Caco-2 (cell line): ENCODE measurements around the gene OR1L1. TPM values are rescaled to one million over a fixed set of nuclear protein-coding genes. Genes with fewer than 3 reads are reported as not detected.

ENCODE experiments used
- Bru-seq: library from RNA; stranded (reverse); fragments of 400-500 nt; gene quantifications from one replicate; lab custom pipeline; 2021; lab: Mats Ljungman, UMichigan
- BruChase-seq, 2 experiments: library from RNA; stranded (reverse); fragments of 400-500 nt; gene quantifications; one replicate each; lab custom pipeline; 2021; lab: Mats Ljungman, UMichigan
- BruUV-seq: library from RNA; stranded (reverse); fragments of 400-500 nt; replicated peaks from 2 replicates; lab custom pipeline; 2021; lab: Mats Ljungman, UMichigan
- CTCF ChIA-PET: fragments of 300-600 bp; sonication (Branson Sonifier 250); formaldehyde crosslinking; loops from one replicate; lab custom pipeline; 2022; ENCODE audit warnings: antibody characterized with exemption; lab: Charles Lee
- POLR2A ChIA-PET: fragments of 300-600 bp; sonication (Branson Sonifier 250); formaldehyde crosslinking; loops from one replicate; lab custom pipeline; 2022; ENCODE audit warnings: antibody characterized with exemption; lab: Charles Lee
- DNase-seq, 2 experiments: peaks; one replicate each; pipeline versions ENCODE4 v3.0.0 to v3.0.0-alpha.2; 2020 to 2022
- H3K27me3 ChIP-seq: replicated peaks from 2 replicates; pipeline ENCODE4 v1.6.0; 2011; ENCODE audit warnings: low read length; ENCODE audit not compliant: control insufficient read depth, insufficient read depth
- H3K36me3 ChIP-seq: 2 replicates; pipeline ENCODE4 v1.5.1; 2011; ENCODE audit warnings: low read length; ENCODE audit not compliant: control insufficient read depth, insufficient read depth
- H3K4me1 ChIP-seq: fragments of 250-450 bp; sonication (Bioruptor Pico); 2 replicates; pipeline ENCODE4 v1.5.1; 2020; ENCODE audit warnings: mild to moderate bottlenecking
- H3K4me3 ChIP-seq: 2 replicates; pipeline ENCODE4 v1.5.1; 2011; ENCODE audit warnings: low read depth, mild to moderate bottlenecking, control low read depth, low read length
- H3K9me3 ChIP-seq: fragments of 250-450 bp; sonication (Bioruptor Pico); 2 replicates; pipeline ENCODE4 v1.5.1; 2020; ENCODE audit warnings: mild to moderate bottlenecking, moderate library complexity
- H3K27ac Mint-ChIP-seq: one replicate; pipeline ENCODE4 v1.8.0; 2022; ENCODE audit warnings: mixed read lengths; ENCODE audit not compliant: unreplicated experiment
- H3K27me3 Mint-ChIP-seq: one replicate; pipeline ENCODE4 v1.8.0; 2022; ENCODE audit warnings: mixed read lengths; ENCODE audit not compliant: insufficient read depth, unreplicated experiment
- H3K36me3 Mint-ChIP-seq: one replicate; pipeline ENCODE4 v1.8.0; 2022; ENCODE audit warnings: mild to moderate bottlenecking, mixed read lengths; ENCODE audit not compliant: insufficient read depth, unreplicated experiment
- H3K4me1 Mint-ChIP-seq: one replicate; pipeline ENCODE4 v1.8.0; 2022; ENCODE audit warnings: low read depth, mixed read lengths; ENCODE audit not compliant: unreplicated experiment
- H3K4me3 Mint-ChIP-seq: one replicate; pipeline ENCODE4 v1.8.0; 2022; ENCODE audit warnings: mild to moderate bottlenecking, moderate library complexity, mixed read lengths; ENCODE audit not compliant: unreplicated experiment
- H3K9me3 Mint-ChIP-seq: one replicate; pipeline ENCODE4 v1.8.0; 2022; ENCODE audit warnings: mixed read lengths; ENCODE audit not compliant: unreplicated experiment
- CTCF ChIP-seq, 2 experiments: fragments of 200-600 bp in 1 of 2; IDR thresholded peaks; 1 replicate in 1 of 2; 2 replicates in 1 of 2; pipeline versions ENCODE4 v1.5.1 to v1.8.0; 2011 to 2022; ENCODE audit warnings: antibody characterized with exemption in 1 of 2, control low read depth in 1 of 2, inconsistent platforms in 1 of 2, low read depth in 1 of 2, low read length in 1 of 2, mild to moderate bottlenecking in 1 of 2, moderate library complexity in 1 of 2; ENCODE audit not compliant: insufficient read depth in 1 of 2, severe bottlenecking in 1 of 2, unreplicated experiment in 1 of 2
- intact Hi-C: fragments of 100-400 bp; cut with micrococcal nuclease; formaldehyde crosslinking; loops from one replicate; pipeline ENCODE4 v1.10.0; 2022; ENCODE audit not compliant: unreplicated experiment
- long read RNA-seq: library from polyadenylated mRNA; stranded (forward); transcript quantifications from one replicate; pipeline ENCODE4 v2.0.0, GENCODE V29; 2022
- total RNA-seq: library from RNA; stranded (reverse); gene quantifications from 2 replicates; pipeline ENCODE4 v1.2.3, GENCODE V29; 2022

The OR1L1 gene
- total RNA-seq (not detected in 2 replicates), Bru-seq, nascent RNA (not detected), BruChase-seq, experiment 1, labeled RNA remaining after a 2-hour chase (not detected), BruChase-seq, experiment 2, labeled RNA remaining after a 6-hour chase (not detected)
- long read RNA-seq, result 0 reads

DNA sequence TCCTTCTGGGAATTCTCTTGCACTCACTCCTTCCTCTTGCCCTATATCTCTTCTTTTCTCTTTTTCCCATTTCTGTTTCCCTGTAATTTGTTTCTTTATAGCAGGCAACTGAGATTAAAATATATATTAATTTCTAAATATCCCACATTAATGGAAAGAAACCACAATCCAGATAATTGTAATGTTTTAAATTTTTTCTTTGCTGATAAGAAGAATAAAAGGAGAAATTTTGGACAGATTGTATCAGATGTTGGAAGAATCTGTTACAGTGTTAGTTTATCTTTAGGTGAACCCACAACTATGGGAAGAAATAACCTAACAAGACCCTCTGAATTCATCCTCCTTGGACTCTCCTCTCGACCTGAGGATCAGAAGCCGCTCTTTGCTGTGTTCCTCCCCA, at the start of gene OR1L1:
TSS of gene OR1L1 (plus strand) at position 301 of the 400 bp plus-strand sequence. CDS start at position 301, 0 bp downstream.
- H3K9me3 Mint-ChIP-seq, result no peaks in the 10 kb centered on the region

GRCh38 chr9:122614362-122614761, 47.2 kb upstream of the OR1L1 start, which contains the start of gene OR1Q1:
OR1Q1 (plus strand) TSS chr9:122614738; CDS start chr9:122614738, 0 bp downstream.
- Histone ChIP-seq H3K4me3 (no peak within 1 kb of the TSS), H3K4me1 (no peaks in the 10 kb centered on the region), H3K27me3 (no peaks in the 10 kb centered on the region), H3K9me3 (no peaks in the 10 kb centered on the region), H3K36me3 (no peaks in the 10 kb centered on the region)
- no TSS peak for BruUV-seq
- Mint-ChIP-seq H3K27ac (no peak within 1 kb of the TSS), H3K4me3 (no peak within 1 kb of the TSS), H3K36me3 (no peaks in the 10 kb centered on the region), H3K27me3 (peaks cover 12% of the 10 kb centered on the region), H3K4me1 (no peaks in the 10 kb centered on the region), H3K9me3 (no peaks in the 10 kb centered on the region)
- no peak for DNase-seq
- no peak for TF ChIP-seq CTCF (IDR thresholded peaks at IDR 0.05; ENCODE audit: insufficient read depth in 1 of 2, low read depth in 1 of 2, low read length in 1 of 2, severe bottlenecking in 1 of 2, unreplicated experiment in 1 of 2)
- ChIA-PET CTCF (no interaction called here), POLR2A (no interaction called here)
- intact Hi-C loops, result no loop called here

More for the DNA sequence above, at the start of gene OR1L1:
- no TSS peak for BruUV-seq
- CTCF ChIA-PET, result no interaction called here
- peaks cover 15% of the 10 kb centered on the region for H3K4me1 Mint-ChIP-seq
- Histone ChIP-seq H3K4me1 (peaks cover 23% of the 10 kb centered on the region), H3K9me3 (no peaks in the 10 kb centered on the region), H3K36me3 (no peaks in the 10 kb centered on the region), H3K27me3 (no peaks in the 10 kb centered on the region), H3K4me3 (no peak within 1 kb of the TSS)
- no peak for TF ChIP-seq CTCF (IDR thresholded peaks at IDR 0.05; ENCODE audit: insufficient read depth in 1 of 2, low read depth in 1 of 2, low read length in 1 of 2, severe bottlenecking in 1 of 2, unreplicated experiment in 1 of 2)
- no peak for DNase-seq
- H3K4me3 Mint-ChIP-seq, result no peak within 1 kb of the TSS
- no peaks in the 10 kb centered on the region for H3K27me3 Mint-ChIP-seq
- POLR2A ChIA-PET, result no interaction called here
- intact Hi-C loops, result no loop called here
- H3K36me3 Mint-ChIP-seq, result no peaks in the 10 kb centered on the region
- no peak within 1 kb of the TSS for H3K27ac Mint-ChIP-seq

DNA sequence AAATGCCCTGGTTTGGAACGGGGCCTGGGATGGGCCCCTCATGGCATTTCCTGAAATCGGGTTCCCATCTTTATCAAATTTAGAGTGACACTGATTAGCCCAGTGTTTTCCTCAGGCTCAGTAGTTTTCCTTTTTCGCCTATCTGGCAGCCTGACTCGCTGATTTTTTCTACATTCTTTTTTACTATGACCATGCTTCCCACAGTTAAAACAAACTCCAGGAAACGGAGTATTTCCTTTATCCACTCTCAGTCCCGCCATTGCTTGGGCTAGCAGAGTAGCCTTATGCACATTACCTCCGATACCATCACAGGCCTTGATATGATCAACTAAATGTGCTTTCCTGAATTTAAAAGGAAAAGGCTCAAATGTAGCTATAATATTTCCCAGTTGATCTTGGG, 41.5 kb upstream of the OR1L1 start:
- Histone ChIP-seq H3K36me3 (no peaks in the 10 kb centered on the region), H3K4me3 (no peak overlapping the region), H3K9me3 (no peaks in the 10 kb centered on the region), H3K4me1 (no peaks in the 10 kb centered on the region), H3K27me3 (no peaks in the 10 kb centered on the region)
- DNase-seq, result no peak
- Mint-ChIP-seq H3K4me1 (no peaks in the 10 kb centered on the region), H3K27me3 (peaks cover 14% of the 10 kb centered on the region), H3K27ac (no peak overlapping the region), H3K4me3 (no peak overlapping the region), H3K36me3 (no peaks in the 10 kb centered on the region), H3K9me3 (no peaks in the 10 kb centered on the region)
- ChIA-PET POLR2A (no interaction called here), CTCF (no interaction called here)
- intact Hi-C loops, result no loop called here
- TF ChIP-seq CTCF (IDR thresholded peaks at IDR 0.05; ENCODE audit: insufficient read depth in 1 of 2, low read depth in 1 of 2, low read length in 1 of 2, severe bottlenecking in 1 of 2, unreplicated experiment in 1 of 2), result no peak
- no TSS peak for BruUV-seq
